Common myeloid progenitor, CD34-positive (primary cell): ENCODE measurements around the gene NUP188.

Experiments
- CTCF ChIA-PET: fragments of 350-600 bp; sonication (Branson Sonifier 250); formaldehyde crosslinking; loops from one replicate; lab custom pipeline; 2021; ENCODE audit warnings: antibody characterized with exemption; lab: Charles Lee
- POLR2A ChIA-PET: fragments of 350-600 bp; sonication (Branson Sonifier 250); formaldehyde crosslinking; loops from one replicate; lab custom pipeline; 2021; ENCODE audit warnings: antibody characterized with exemption; lab: Charles Lee
- DNase-seq, 3 donors: peaks; one replicate each; pipeline versions ENCODE4 v3.0.0 to v3.0.0-alpha.2; 2013
- H3K27ac ChIP-seq, 2 experiments: 1 replicate in 1 of 2; 2 replicates in 1 of 2; pipeline ENCODE4 v1.7.0; 2013; ENCODE audit warnings: inconsistent platforms in 2 of 2, low read length in 2 of 2, mild to moderate bottlenecking in 2 of 2, low read depth in 1 of 2, moderate library complexity in 1 of 2; ENCODE audit not compliant: severe bottlenecking in 2 of 2, insufficient read depth in 1 of 2, poor library complexity in 1 of 2
- H3K27me3 ChIP-seq, 5 experiments: replicated peaks in 2 of 5; 1 replicate in 3 of 5; 2 replicates in 2 of 5; pipeline versions ENCODE4 v1.6.1 to v1.7.0; 2013; ENCODE audit warnings: low read length in 4 of 5, mild to moderate bottlenecking in 2 of 5, moderate library complexity in 2 of 5, inconsistent platforms in 1 of 5; ENCODE audit not compliant: insufficient read depth in 5 of 5, control insufficient read depth in 4 of 5
- H3K36me3 ChIP-seq, 4 experiments: 1 replicate in 2 of 4; 2 replicates in 2 of 4; pipeline versions ENCODE4 v1.6.1 to v1.7.0; 2013; ENCODE audit warnings: low read length in 3 of 4, control low read depth in 1 of 4, mild to moderate bottlenecking in 1 of 4; ENCODE audit not compliant: control insufficient read depth in 4 of 4, insufficient read depth in 4 of 4
- H3K4me1 ChIP-seq, 4 experiments: 1 replicate in 3 of 4; 2 replicates in 1 of 4; pipeline versions ENCODE4 v1.6.1 to v1.7.1; 2013; ENCODE audit warnings: low read length in 3 of 4, mild to moderate bottlenecking in 3 of 4, control low read depth in 1 of 4, inconsistent platforms in 1 of 4, moderate library complexity in 1 of 4; ENCODE audit not compliant: control insufficient read depth in 4 of 4, insufficient read depth in 4 of 4; ENCODE audit errors: control extremely low read depth in 1 of 4
- H3K4me3 ChIP-seq, 7 experiments: 1 replicate in 4 of 7; 2 replicates in 3 of 7; pipeline versions ENCODE4 v1.5.1 to v1.7.0; 2013; ENCODE audit warnings: mild to moderate bottlenecking in 7 of 7, low read length in 6 of 7, moderate library complexity in 6 of 7, inconsistent platforms in 2 of 7, low read depth in 2 of 7, control low read depth in 1 of 7; ENCODE audit not compliant: insufficient read depth in 4 of 7, control insufficient read depth in 1 of 7; ENCODE audit errors: extremely low read depth in 1 of 7
- H3K9me3 ChIP-seq, 5 experiments: 1 replicate in 4 of 5; 2 replicates in 1 of 5; pipeline versions ENCODE4 v1.6.1 to v1.7.1; 2013; ENCODE audit warnings: low read length in 4 of 5, mild to moderate bottlenecking in 2 of 5, inconsistent platforms in 1 of 5, low read depth in 1 of 5, moderate library complexity in 1 of 5; ENCODE audit not compliant: control insufficient read depth in 4 of 5, insufficient read depth in 2 of 5; ENCODE audit errors: control extremely low read depth in 1 of 5
- WGBS: methylation state at CpG from one replicate; pipeline ENCODE4 v1.1.5; 2013; ENCODE audit not compliant: insufficient coverage; 5-methylcytosine and 5-hydroxymethylcytosine counted together

NUP188 gene

DNA sequence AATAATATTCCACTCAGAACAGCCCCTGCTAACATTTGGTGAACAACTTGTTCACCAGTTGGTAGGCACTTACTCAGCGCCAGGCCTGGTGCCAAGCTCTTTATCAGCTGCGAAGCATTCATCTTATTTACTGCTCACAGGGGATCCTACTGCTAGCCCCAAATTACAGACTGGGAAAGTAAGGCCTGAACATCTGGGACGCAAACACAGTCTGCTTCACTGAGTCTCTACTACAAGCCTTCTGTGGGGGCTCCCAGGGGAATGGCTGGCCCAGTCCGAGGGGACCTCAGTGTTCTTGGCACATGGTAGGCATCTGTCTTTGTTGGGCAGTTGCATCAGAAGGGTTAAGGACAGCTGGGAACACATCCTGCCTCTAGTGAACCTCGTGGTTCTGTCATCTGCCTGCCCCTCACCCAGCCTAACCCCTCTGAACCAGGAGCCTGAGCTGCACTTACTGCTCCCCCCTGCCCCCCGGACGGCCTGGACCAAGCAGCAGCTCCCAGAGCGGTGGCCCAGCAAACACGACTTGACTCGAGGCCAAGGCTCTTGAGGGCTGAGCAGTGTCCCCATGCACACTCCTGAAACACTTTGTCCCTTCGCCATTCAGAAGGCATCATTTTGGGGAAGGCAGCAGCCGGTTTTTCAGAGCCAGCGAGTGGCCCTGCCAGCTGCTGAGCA, 27.0 kb upstream of the NUP188 start, which contains the start of gene PHYHD1:
PHYHD1 (plus strand) TSS at position 602 of the 678 bp plus-strand sequence. CDS start 1,342 bp downstream, outside the sequence.
- CTCF ChIA-PET = interaction anchor here (1.2 to 3.5 kb wide), 4 partner anchors 11 to 39 kb away, joined by 3 to 14 read pairs (median 6); partner anchors contain the start of genes KYAT1 and LRRC8A
- peaks cover 0 to 9% (median 1%) of the 10 kb centered on the region in 4 experiments for H3K4me1 ChIP-seq
- POLR2A ChIA-PET = no interaction called here
- H3K9me3 ChIP-seq = no peaks in the 10 kb centered on the region
- no peaks in the 10 kb centered on the region for H3K27me3 ChIP-seq
- peaks cover 2 to 30% (median 24%) of the 10 kb centered on the region in 4 experiments for H3K36me3 ChIP-seq
- DNase-seq = no peak
- no peak within 1 kb of the TSS for H3K27ac ChIP-seq
- WGBS = 88% methylated on average over 13 of the region's 13 CpGs
- H3K4me3 ChIP-seq = no peak within 1 kb of the TSS

GRCh38 chr9:128921881-128922763, 25.4 kb upstream of the NUP188 start:
- WGBS = under 1% methylated on average over 21 of the region's 32 CpGs
- Histone ChIP-seq H3K4me1 (peaks cover 0 to 9% (median 1%) of the 10 kb centered on the region in 4 experiments), H3K36me3 (peaks cover 2 to 17% (median 13%) of the 10 kb centered on the region in 4 experiments), H3K4me3 (peak overlapping the region in 6 of 7 experiments; percentile 28 to 81 (median 63)), H3K27me3 (no peaks in the 10 kb centered on the region), H3K9me3 (no peaks in the 10 kb centered on the region), H3K27ac (no peak overlapping the region)
- CTCF ChIA-PET = interaction anchor here (0.7 to 7.7 kb wide), 9 partner anchors 9 to 57 kb away, joined by 3 to 90 read pairs (median 5); partner anchors contain the start of genes KYAT1 and LRRC8A
- POLR2A ChIA-PET = interaction anchor here (0.6 kb wide), 1 partner anchor 12 kb away, joined by 3 read pairs; no protein-coding TSS in a partner anchor
- DNase-seq = peak; percentile 36 to 80 (median 77)

- Histone ChIP-seq H3K4me3 (no peak overlapping the region), H3K4me1 (peaks cover 0 to 9% (median 1%) of the 10 kb centered on the region in 4 experiments), H3K36me3 (peaks cover 0 to 7% (median 3%) of the 10 kb centered on the region in 4 experiments), H3K27ac (no peak overlapping the region), H3K27me3 (no peaks in the 10 kb centered on the region), H3K9me3 (no peaks in the 10 kb centered on the region)
- 100% methylated on average over 2 of the region's 6 CpGs for WGBS
- ChIA-PET CTCF (interaction anchor here (1.1 to 7.7 kb wide), 7 partner anchors 11 to 72 kb away, joined by 3 to 107 read pairs (median 8); partner anchors contain the start of genes KYAT1 and LRRC8A), POLR2A (no interaction called here)
- no peak for DNase-seq
Observed at GRCh38 chr9:128923493-128923883, 24.0 kb upstream of the NUP188 start.

DNA sequence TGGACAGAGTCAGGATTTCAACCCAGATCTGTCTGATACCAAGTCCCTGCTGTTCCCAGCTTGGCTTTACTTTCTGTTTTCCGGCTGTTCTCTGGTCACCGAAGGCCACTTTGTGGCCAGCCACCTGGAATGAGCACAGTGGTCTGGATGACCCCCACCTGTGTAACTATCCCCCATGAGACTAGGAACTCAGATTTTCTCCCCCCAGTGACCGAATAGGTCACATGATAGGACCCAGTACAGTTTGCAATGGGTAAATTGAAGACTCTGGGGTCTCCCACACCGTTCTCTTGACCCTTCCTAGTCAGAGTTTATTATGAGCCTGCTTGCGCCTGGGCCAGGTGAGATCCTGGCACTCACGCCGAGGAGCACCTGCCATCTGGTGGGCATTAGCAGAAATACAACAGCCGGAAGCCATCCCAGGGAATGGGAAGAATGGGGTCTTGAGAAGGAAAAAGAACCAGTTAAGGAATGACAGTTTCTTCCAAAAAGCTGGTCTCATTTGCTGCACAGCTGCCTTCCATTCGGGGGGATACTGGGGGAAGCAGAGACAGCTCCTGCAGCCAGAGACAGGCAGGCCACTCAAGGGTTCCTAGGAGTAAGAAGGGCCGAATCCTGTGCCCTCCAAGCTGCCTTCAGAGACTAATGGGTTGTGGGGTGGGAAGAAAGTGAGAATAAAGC, 19.6 kb upstream of the NUP188 start:
- no peak overlapping the region for H3K4me3 ChIP-seq
- CTCF ChIA-PET = interaction anchor here (0.6 to 7.7 kb wide), 23 partner anchors 10 to 282 kb away, joined by 3 to 107 read pairs (median 5); partner anchors contain the start of genes KYAT1 and LRRC8A
- H3K27ac ChIP-seq = no peak overlapping the region
- no peaks in the 10 kb centered on the region for H3K9me3 ChIP-seq
- POLR2A ChIA-PET = no interaction called here
- no peaks in the 10 kb centered on the region for H3K27me3 ChIP-seq
- peaks cover 0 to 4% (median 0%) of the 10 kb centered on the region in 4 experiments for H3K4me1 ChIP-seq
- peak in 2 of 3 donors; percentile 14 to 38 for DNase-seq
- WGBS = 43% methylated on average over 3 of the region's 10 CpGs
- no peaks in the 10 kb centered on the region for H3K36me3 ChIP-seq

DNA sequence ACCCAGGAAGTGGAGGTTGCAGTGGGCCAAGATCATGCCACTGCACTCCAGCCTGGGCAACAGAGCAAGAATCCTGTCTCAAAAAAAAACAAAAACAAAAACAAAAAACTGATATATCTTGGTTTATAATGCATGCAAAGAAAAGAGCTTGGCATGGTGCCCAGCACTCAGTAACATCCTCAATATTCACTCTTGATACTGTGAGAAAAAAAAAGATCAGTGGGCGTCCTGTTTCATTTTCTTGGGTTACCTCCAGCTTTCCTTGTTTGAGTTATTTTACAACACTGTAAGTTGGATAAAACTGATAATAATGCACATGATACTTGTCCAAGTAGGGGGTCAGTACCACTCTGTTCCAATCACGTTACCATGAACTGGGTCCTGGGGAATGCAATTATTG, 18.9 kb upstream of the NUP188 start:
- 90% methylated on average over 1 of the region's 2 CpGs for WGBS
- no peak overlapping the region for H3K4me3 ChIP-seq
- no peak overlapping the region for H3K27ac ChIP-seq
- H3K4me1 ChIP-seq = no peaks in the 10 kb centered on the region
- CTCF ChIA-PET = interaction anchor here (0.8 to 7.7 kb wide), 23 partner anchors 9 to 290 kb away, joined by 3 to 107 read pairs (median 5); partner anchors contain the start of genes KYAT1 and LRRC8A
- no peaks in the 10 kb centered on the region for H3K27me3 ChIP-seq
- POLR2A ChIA-PET = no interaction called here
- no peaks in the 10 kb centered on the region for H3K36me3 ChIP-seq
- DNase-seq = no peak
- H3K9me3 ChIP-seq = no peaks in the 10 kb centered on the region

GRCh38 chr9:128929560-128929959, 17.9 kb upstream of the NUP188 start:
- no peak for DNase-seq
- H3K4me3 ChIP-seq = no peak overlapping the region
- no peaks in the 10 kb centered on the region for H3K4me1 ChIP-seq
- WGBS = 89% methylated on average over 3 of the region's 4 CpGs
- H3K9me3 ChIP-seq = no peaks in the 10 kb centered on the region
- no peak overlapping the region for H3K27ac ChIP-seq
- ChIA-PET POLR2A (no interaction called here), CTCF (interaction anchor here (0.7 to 7.7 kb wide), 10 partner anchors 8 to 291 kb away, joined by 3 to 107 read pairs (median 4); partner anchors contain the start of genes KYAT1 and LRRC8A)
- no peaks in the 10 kb centered on the region for H3K27me3 ChIP-seq
- H3K36me3 ChIP-seq = no peaks in the 10 kb centered on the region
